GM18508 (cell line): ENCODE results near the gene KREMEN1.
"Not testable (repeated sequence)": the region's sequence is repeated elsewhere in the genome, so short reads cannot be mapped to it uniquely, and the experiment has no call there.

Experiments
- ATAC-seq: cut with Tn5 transposase; IDR thresholded peaks from one replicate; pipeline ENCODE4 v1.9.1; 2021; ENCODE audit warnings: moderate number of reproducible peaks; ENCODE audit not compliant: insufficient read depth, unreplicated experiment

KREMEN1 gene

DNA sequence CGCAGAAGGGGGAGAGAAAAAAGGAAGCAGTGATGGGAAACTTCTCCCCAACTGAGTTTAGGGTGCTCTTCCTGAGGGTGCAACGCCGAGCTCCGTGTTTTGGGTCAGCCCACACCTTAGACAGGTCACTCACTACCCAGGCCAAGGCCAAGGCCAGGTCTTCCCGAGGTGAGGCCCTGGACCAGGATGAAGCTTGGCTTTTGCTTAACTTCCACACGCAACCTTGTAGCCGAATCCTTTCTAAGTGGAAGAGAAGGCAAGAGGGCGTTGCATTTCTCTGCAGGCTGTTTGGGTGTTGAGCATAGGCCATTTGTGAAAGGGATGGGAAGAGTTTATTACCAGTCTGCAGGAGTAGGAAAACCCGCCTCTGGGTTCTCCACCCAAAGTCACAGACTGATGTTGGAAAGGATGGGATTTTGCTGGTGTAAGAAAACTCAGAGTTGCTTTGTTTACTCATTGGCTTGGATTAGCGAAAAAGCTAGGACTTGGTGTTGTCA lies 1.5 kb downstream of the KREMEN1 start:
- no peak for ATAC-seq

DNA sequence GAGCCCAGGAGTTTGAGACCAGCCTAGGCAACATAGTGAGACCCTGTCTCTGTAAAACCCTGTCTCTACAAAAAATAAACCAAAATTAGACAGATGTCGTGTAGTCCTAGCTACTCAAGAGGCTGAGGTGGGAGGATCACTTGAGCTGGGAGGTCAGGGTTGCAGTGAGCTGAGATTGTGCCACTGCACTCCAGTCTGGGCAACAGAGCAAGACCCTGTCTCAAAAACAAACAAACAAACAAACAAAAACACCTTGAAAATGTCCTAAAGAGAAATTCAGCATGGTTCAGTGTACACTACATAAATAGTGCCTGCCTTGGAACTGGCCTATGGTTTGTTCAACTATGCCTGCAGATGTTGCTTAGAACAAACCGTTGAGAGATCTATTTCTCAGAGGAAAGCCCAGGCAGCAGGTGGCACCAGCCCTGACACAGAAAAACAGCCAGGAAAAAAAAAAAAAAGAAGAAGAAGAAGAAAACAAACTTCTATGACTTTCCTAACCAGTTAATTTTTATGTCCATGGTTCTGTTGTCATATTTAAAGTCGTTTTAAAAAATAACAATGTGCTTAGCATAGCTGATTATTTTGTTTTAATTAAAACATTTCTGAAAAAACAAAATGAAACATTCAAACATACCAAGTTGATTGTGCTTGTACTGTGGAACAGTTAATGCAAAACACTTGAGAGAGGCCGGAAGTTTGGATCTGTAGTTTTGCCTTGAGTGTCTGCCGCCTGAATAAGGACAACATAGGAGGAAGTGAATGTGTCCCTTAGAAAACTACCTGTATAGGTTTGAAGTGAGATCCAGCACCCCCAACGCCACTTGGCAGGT lies 5.4 kb downstream of the KREMEN1 start:
- ATAC-seq, result no peak

DNA sequence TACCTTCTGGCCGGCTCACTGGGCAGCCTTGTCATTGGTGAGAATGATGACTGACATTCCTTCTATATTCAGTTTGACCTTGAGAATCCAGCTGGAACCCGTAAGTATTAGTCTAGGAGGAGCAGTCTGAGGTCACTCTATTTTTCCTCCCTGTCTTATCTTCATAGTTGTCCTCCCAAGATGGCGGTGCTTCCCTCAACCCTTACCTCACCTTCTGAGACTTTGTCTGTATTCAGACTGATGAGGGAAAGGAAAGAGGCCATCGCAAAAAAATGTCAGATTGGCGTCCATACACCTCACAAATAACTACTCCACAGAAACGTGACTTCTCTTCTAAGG lies 6.0 kb downstream of the KREMEN1 start:
- ATAC-seq, result no peak

DNA sequence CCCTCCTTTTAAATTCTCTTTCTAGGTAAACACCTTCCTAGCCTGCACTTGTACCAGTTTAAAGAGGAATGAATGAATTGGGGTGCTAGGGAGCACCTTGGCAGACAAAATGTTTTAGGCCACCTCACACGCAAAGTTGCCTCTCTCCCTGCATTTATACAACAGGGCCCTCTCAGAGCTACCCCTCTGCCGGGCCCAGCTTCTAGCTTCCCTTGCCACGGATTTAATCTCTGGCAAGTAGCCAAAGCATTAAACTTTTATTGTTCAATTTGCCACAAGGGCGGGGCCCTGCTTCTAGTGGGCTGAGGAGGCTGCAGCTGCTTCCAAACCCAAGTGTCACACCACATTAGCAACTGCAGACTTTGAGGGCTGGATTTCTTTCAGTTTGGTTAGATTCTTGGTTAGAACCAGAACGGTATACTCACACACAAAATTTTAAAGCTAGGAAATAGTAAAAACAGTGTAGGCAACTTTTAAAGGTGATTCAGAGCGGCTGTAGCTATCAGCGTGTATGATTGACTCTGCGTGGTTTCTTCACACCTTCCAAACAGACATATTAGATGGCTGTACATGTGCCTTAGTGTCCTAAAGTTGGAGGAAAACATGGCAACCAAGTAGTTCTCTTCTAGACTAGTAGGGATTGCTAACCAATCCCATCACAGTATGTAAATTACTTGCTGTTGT lies 6.5 kb downstream of the KREMEN1 start:
- no peak for ATAC-seq

DNA sequence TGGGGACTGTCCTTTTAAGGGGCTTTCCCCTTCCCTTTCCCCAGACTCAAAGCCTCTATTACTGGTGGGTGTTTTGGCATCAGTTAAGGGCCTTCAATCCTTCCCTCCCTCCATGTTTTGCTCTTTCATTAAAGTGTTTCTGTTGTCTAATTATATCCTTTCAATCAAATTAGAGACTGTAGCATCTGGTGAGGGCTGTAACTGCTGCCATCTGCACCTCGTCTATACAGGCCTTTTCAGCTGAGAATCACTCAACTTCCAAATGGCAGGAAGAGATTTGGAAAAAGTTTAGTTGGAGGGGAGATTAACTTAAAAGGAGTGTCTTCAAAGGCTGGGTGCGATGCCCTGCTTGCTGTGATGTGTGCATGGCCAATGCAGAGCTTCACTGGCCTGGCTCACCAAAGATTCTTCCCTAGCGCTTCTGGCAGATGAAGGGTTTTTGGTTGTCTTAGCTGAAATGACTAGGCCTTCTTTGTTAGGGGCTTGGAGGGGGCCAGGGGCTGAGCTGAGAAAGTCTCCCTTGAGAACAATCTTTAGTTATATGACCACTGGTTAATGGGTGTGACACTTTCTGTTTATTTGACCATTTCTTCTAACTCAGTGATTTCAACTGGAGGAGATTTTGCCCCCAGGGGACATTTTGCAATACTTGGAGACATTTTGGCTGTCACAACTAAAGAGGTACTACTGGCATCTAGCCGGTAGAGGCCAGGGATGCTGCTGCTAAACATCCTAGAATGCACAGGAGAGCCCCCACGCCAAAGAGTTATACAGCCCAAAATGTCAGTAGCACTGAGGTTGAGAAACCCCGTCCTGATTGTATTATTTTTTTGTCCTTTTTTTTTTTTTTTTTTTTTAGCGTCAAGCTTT lies 7.5 kb downstream of the KREMEN1 start:
- no peak for ATAC-seq

DNA sequence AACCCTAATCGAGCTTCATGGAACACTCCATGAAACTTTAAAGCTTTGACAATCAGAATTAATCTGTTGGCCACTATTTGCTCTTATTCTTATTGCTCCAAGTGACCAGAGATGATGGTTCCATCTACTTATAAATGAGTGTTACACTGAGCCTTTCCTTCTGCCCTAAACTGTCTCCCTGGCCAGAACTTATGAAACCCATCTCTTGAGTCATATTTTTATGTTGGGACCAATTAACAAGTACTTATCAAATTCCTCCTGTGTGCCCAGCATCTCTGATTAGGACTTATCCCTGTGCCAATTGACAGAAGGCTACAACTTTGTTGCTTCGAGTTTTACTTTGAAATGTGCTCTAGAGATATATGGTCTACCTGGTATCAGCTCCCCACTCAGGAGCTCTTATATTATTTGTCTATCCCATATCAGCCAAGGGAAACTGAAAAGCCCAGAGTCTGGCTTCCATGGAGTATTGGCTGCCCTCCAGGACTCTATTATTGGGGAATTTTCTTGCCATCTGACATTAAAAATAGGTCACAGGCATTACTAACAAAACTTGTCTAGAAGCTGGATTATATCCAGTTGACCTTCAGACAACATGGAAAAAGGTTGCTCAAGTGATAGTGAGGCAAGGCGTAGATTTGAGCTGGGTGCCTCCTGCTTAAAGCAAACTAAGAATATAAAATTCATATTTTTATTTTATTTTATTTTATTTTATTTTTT lies 8.8 kb downstream of the KREMEN1 start:
- ATAC-seq, result no peak

DNA sequence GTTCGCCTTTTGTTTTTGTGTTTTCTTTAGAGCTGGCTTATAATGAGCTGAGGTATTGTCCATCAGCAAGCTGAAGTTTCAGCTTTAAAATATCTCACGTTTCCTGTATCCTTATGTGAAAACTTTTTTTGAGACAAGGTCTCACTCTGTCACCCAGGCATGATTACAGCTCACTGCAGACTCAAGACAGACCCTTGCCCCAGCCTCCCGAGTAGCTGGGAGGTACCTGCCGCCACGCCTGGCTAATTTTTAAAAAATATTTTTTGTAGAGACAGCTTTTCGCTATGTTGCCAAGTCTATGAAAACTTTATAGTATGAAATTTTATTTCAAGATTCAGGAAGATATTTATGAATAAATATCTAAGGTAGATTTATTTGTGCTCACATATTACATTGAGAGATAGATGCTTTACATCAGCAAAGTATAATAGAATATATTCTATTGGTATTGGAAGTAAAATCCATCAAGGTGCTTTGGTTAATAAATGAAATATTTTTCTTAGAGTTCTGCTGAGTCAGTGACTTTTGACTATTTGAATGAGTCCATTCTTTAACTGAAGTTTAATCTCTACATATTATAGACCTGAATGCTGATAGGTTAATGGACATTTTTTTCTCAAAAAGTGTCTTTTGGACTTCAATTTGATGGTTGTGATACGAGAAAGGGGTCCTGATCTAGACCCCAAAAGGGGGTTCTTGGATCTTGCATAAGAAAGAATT lies 10.2 kb downstream of the KREMEN1 start:
- ATAC-seq, result no peak

DNA sequence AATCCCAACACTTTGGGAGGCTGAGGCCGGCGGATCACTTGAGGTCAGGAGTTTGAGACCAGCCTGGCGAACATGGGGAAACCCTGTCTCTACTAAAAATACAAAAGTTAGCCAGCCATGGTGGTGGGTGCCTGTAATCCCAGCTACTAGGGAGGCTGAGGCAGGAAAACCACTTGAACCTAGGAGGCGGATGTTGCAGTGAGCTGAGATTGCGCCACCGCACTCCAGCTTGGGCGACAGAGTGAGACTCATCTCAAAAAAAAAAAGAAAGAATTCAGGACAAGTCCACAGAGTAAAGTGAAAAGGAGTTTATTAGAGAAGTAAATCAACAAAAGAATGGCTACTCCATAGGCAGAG lies 10.7 kb downstream of the KREMEN1 start:
- ATAC-seq, result not testable (repeated sequence)

DNA sequence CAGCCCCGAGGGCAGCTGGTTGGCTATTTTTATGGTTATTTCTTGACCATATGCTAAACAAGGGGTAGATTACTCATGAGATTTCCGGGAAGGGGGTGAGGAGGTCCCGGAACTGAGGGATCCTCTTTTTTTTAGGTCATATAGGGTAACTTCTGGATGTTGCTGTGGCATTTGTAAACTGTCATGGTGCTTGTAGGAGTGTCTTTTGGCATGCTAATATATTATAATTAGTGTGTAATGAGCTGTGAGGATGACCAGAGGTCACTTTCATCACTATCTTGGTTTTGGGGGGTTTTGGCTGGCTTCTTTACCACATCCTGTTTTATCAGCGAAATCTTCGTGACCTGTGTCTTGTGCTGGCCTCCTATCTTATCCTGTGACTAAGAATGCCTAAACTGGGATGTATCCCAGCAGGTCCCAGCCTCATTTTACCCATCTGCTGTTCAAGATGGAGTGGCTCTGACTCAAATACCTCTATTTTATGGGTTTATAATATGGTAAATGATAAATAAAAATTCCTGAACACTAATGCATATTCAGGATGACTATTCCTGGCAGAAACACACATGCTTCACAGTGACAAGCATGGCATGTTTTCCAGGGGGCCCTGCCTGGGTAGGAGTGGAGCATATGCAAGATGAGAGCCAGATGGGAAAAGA lies 11.2 kb downstream of the KREMEN1 start:
- ATAC-seq, result no peak

DNA sequence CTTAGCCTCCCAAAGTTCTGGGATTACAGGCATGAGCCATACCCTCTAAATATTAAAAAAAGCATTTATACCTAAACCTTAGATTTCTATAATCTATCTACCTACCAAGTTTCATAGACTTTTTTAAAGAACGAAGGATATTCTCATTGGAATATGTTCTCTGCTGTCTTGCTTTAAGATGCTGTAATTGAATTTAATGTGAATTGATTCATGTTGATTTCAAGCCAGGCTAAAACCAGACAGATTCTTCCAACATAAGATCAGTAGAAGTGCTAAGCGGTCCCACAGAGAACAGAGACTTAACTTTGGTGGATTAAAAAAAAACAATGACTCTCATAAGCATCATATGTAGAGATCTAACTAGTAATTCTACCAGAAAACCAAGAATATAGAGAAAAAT lies 14.2 kb downstream of the KREMEN1 start:
- ATAC-seq, result no peak

DNA sequence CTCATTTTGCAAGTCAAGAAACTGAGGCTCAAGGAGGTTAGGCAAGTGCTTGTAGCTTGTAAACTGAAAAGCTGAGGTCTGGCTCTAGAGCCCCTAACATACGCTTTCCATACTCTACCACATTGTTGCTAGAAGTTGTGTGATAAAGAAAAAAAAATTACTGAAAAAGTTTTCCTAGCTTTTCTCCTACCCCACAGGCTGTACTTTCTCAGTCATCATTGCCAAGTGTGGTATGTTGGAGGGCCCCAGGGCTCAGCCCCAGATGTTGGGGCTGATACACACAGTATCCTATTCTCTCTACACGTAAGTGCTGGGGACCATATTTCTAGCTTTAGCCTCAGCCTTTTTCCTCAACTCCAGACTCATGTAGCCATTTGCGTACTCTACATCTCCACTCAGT lies 16.0 kb downstream of the KREMEN1 start:
- ATAC-seq, result no peak

DNA sequence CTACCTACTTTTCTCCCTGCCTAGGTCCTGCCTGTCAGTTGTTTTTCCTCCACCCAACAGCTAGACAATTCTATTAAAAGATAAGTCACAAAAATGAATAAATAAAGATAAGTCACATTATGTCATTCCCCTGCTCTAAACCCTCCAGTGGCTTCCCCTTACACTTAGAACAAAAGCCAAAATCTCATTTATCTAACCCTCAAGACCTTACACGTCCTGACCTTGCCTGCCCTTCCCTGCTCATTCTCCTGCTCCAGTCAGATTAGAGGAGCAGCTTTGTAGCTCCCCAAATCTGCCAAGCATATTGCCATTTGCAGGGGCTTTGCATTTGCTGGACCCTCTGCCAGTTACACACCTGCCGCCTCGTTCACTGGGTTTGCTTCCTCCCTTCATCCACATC lies 16.7 kb downstream of the KREMEN1 start:
- no peak for ATAC-seq

DNA sequence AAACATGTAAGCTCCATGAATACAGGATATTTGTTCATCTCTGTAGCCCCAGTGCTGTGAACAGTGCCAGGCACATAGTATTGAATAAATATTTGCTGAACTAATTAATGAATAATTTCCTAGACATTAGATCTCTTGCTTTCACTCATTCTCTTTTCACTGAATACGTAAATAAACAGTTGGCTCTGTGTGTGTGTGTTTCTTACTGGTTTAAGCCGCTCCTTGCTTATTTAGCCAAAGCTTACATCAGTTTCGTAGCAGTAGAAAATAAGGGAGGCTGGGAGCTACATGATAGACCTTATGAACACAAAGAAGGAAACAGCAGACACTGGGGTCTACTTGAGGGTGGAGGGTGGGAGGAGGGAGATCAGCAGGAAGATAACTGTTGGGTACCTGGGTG lies 17.2 kb downstream of the KREMEN1 start:
- no peak for ATAC-seq

DNA sequence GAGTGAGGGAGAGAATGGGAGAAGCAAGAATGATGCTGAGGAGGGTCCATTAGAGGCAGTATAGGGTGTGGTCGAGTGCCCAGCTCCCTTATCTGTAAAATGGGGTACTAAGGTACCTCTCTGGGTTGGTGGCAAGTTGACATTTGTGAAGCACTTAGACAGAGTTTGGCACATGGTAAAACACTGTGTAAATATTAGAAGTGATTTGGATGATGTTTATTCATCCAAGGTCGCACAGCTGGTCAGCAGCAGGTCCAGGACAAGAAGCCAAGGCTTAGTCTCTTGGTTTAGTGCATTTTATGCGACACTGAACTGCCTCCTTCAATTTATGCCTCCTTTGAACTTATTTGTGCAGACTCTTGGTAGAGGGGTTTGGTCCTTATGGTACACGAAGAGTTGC lies 19.4 kb downstream of the KREMEN1 start:
- no peak for ATAC-seq

DNA sequence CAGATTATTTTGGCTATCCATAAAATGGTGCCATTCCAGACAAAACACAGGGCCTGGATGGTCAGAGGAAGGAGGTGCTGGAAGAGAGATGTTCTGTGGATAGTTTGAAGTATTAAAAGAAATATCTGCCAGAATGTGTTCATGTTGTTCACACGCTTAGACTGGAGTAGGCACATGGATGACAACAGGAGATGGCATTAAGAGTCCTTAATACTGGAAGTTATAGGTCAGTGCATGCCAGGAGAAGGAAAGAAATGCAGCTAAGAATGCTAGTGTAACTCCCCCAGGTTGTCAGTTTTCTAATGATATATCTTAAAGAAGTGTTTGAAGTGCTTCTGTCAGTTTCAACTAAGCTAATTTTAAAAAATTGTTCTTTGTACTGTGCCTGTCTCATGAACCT lies 20.2 kb downstream of the KREMEN1 start:
- ATAC-seq, result no peak

DNA sequence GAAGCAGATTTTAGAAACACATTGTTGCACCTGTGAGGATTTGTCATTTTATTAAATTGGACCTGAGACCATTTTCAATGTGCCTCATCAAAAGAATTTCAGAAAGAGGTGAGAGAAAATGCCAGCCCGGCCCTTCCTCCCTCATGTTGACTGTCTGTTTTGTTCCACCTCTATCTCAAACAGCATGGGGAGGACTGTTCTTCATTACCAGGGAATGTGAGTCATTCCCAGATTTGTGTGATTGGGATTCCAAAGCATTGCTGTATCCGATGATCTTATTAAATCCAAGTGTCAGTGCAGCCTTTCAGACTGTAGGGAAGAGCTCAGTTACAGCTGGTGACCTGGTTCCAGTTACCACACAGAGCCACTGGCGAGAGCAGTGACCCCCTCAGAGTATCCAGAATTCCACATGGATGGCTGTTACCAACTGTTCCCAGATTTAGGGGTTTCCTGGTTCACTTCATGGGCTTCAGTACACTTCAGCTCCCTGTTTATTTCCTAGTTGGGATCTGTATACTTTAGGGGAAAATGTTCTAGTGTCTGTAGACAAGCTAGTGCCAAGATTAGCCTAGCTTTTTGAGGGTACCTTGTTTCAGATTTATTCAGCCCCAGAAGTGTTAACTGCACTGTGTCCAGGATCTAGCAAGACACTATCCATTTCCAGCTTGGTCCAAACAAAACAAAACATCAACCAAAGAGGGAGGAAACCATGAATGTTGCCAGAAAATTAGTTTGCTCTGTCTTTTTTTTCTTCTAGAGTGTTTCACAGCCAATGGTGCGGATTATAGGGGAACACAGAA lies 20.9 kb downstream of the KREMEN1 start:
- no peak for ATAC-seq

DNA sequence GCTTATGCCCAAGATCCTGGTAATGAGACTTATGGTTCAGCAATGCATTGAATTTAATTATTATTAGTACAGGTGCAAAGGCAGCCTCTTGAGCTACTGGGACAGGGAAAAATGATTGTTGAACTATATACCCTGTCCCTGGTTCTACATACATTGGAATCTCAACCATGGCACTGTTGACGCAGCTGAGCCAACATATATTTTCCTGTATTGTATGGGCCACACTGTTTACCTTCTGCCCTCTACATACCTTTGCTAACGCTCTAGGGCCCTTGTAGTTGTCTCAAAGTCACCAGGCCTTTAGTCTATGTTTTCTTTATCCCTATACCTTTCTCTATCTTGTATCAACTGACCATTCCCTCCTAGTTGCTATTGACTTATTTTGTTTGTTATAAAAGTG lies 22.6 kb downstream of the KREMEN1 start:
- no peak for ATAC-seq
